Measurements from ENCODE around the gene EPS15.

DNA sequence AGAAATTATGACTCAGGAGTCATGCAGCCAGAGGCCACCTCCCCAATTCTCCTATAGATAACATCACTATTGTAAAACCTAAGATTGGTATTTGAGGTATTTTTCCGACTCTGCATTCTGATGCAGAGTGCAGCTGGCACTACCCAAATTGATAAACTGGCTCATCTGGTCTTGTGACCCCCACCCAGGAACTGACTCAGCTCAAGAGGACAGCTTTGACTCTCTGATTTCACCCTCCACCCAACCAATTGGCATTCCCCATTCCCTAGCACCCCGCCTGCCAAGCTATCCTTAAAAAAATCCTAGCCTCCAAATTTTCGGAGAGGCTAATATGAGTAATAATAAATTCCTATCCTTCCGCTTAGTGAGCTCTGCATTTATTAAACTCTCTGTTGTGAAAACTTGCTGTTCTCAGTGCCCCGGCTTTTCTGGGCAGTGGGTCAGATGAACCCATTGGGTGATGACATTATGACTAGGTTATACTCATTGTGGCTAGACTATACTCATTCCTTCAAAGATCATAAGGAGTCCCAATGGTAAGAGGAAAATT, 39.4 kb upstream of the EPS15 start:
- TF ChIP-seq YY1 (tag by site-specific recombination; IDR thresholded peaks at IDR 0.05) (no peak), ZNF544 (tag by site-specific recombination; IDR thresholded peaks at IDR 0.05) (no peak), ZNF24 (tag by site-specific recombination; IDR thresholded peaks at IDR 0.05) (no peak), ZNF138 (tag by site-specific recombination; IDR thresholded peaks at IDR 0.05; ENCODE audit: borderline replicate concordance) (no peak), ZNF560 (tag by site-specific recombination; IDR thresholded peaks at IDR 0.05; ENCODE audit: borderline replicate concordance) (no peak), KLF9 (tag by site-specific recombination; IDR thresholded peaks at IDR 0.05; ENCODE audit: low read depth) (no peak), ZNF341 (tag by site-specific recombination; IDR thresholded peaks at IDR 0.05; ENCODE audit: low read depth) (no peak), ZNF416 (tag by site-specific recombination; IDR thresholded peaks at IDR 0.05) (no peak), ZNF174 (tag by site-specific recombination; IDR thresholded peaks at IDR 0.05) (no peak)
- TF ChIP-seq, protein P1, sequence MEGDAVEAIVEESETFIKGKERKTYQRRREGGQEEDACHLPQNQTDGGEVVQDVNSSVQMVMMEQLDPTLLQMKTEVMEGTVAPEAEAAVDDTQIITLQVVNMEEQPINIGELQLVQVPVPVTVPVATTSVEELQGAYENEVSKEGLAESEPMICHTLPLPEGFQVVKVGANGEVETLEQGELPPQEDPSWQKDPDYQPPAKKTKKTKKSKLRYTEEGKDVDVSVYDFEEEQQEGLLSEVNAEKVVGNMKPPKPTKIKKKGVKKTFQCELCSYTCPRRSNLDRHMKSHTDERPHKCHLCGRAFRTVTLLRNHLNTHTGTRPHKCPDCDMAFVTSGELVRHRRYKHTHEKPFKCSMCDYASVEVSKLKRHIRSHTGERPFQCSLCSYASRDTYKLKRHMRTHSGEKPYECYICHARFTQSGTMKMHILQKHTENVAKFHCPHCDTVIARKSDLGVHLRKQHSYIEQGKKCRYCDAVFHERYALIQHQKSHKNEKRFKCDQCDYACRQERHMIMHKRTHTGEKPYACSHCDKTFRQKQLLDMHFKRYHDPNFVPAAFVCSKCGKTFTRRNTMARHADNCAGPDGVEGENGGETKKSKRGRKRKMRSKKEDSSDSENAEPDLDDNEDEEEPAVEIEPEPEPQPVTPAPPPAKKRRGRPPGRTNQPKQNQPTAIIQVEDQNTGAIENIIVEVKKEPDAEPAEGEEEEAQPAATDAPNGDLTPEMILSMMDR (tag by site-specific recombination; IDR thresholded peaks at IDR 0.05): no peak
- TF ChIP-seq, protein P2, sequence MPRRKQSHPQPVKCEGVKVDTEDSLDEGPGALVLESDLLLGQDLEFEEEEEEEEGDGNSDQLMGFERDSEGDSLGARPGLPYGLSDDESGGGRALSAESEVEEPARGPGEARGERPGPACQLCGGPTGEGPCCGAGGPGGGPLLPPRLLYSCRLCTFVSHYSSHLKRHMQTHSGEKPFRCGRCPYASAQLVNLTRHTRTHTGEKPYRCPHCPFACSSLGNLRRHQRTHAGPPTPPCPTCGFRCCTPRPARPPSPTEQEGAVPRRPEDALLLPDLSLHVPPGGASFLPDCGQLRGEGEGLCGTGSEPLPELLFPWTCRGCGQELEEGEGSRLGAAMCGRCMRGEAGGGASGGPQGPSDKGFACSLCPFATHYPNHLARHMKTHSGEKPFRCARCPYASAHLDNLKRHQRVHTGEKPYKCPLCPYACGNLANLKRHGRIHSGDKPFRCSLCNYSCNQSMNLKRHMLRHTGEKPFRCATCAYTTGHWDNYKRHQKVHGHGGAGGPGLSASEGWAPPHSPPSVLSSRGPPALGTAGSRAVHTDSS (tag by site-specific recombination; IDR thresholded peaks at IDR 0.05): no peak
